GM19452 (cell line): ENCODE measurements around the gene RHBDD1.

ENCODE experiments used
- ATAC-seq: cut with Tn5 transposase; IDR thresholded peaks from one replicate; pipeline ENCODE4 v1.9.1; 2021; ENCODE audit not compliant: unreplicated experiment

Gene RHBDD1

GRCh38 chr2:226883296-226883795 lies 47.5 kb downstream of the RHBDD1 start:
- ATAC-seq, result no peak

GRCh38 chr2:226884166-226884565 lies 48.3 kb downstream of the RHBDD1 start:
- ATAC-seq, result no peak

GRCh38 chr2:226885769-226886435 lies 50.0 kb downstream of the RHBDD1 start:
- no peak for ATAC-seq

GRCh38 chr2:226887940-226888339 lies 52.1 kb downstream of the RHBDD1 start:
- ATAC-seq, result no peak

- no peak for ATAC-seq
Observed at GRCh38 chr2:226888378-226888965, 52.6 kb downstream of the RHBDD1 start.

- ATAC-seq, result no peak
Observed at GRCh38 chr2:226888971-226889370, 53.1 kb downstream of the RHBDD1 start.

- no peak for ATAC-seq
Observed at GRCh38 chr2:226890286-226890685, 54.4 kb downstream of the RHBDD1 start.

GRCh38 chr2:226891780-226892590 lies 56.1 kb downstream of the RHBDD1 start:
- no peak for ATAC-seq

- ATAC-seq, result no peak
Observed at GRCh38 chr2:226892729-226893128, 56.9 kb downstream of the RHBDD1 start.

GRCh38 chr2:226893216-226893615 lies 57.4 kb downstream of the RHBDD1 start:
- no peak for ATAC-seq

GRCh38 chr2:226894752-226895151 lies 58.9 kb downstream of the RHBDD1 start:
- ATAC-seq, result no peak

- no peak for ATAC-seq
Observed at GRCh38 chr2:226895579-226895978, 59.7 kb downstream of the RHBDD1 start.

- no peak for ATAC-seq
Observed at GRCh38 chr2:226898121-226898520, 62.3 kb downstream of the RHBDD1 start.

GRCh38 chr2:226898897-226899296 lies 63.0 kb downstream of the RHBDD1 start:
- ATAC-seq, result no peak

GRCh38 chr2:226902041-226902966 lies 66.5 kb downstream of the RHBDD1 start:
- no peak for ATAC-seq

GRCh38 chr2:226903179-226903578 lies 67.3 kb downstream of the RHBDD1 start:
- no peak for ATAC-seq

- ATAC-seq, result peak; percentile 49
Observed at GRCh38 chr2:226904592-226904991, 68.7 kb downstream of the RHBDD1 start.

- no peak for ATAC-seq
Observed at GRCh38 chr2:226905718-226906117, 69.9 kb downstream of the RHBDD1 start.

- peak; percentile 84 for ATAC-seq
Observed at GRCh38 chr2:226906163-226906693, 70.4 kb downstream of the RHBDD1 start.

GRCh38 chr2:226909126-226909525 lies 73.3 kb downstream of the RHBDD1 start:
- no peak for ATAC-seq

GRCh38 chr2:226909836-226910235 lies 74.0 kb downstream of the RHBDD1 start:
- ATAC-seq, result no peak
